ENCODE measurements around the gene PARD6G.

GRCh38 chr18:80183273-80184050 lies 63.9 kb downstream of the PARD6G start:
- TF ChIP-seq CTCF (IDR thresholded peaks at IDR 0.05) (no peak), POLR2A (IDR thresholded peaks at IDR 0.05) (no peak), POLR2AphosphoS5 (IDR thresholded peaks at IDR 0.05) (no peak)
